ENCODE results near the gene VHLL. TPM values are rescaled to one million over a fixed set of nuclear protein-coding genes. Genes with fewer than 3 reads are reported as not detected.

VHLL gene
- total and polyA plus RNA-seq, 2 experiments from 2014 or later: not detected

DNA sequence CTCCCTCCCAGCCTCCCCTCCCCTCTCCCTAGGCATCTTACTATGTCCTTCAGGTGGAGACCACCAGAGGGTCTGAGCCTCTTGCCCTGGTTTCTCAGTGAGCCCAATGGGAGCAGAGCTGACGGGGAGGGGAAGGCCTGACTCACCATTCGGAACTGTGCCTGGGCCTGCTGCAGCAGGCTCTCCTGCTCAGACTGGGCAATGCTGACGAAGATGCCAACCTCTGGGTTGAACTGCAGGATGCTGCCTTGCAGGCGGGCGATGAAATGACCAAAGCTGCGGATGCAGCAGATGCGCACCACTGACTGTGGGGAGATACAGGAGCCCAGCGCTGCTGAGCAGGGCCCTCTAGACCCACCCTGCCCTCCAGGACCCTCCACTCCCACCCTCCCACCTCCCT, 40.2 kb downstream of the VHLL start:
- Histone ChIP-seq H4K20me1 (ENCODE audit: insufficient read depth, poor library complexity, severe bottlenecking) (no peaks in the 10 kb centered on the region), H3K27me3 (no peaks in the 10 kb centered on the region), H3K79me2 (no peaks in the 10 kb centered on the region), H3K9me2 (replicated peaks; ENCODE audit: insufficient read depth) (no peaks in the 10 kb centered on the region), H3K9me3 (ENCODE audit: low read depth) (no peaks in the 10 kb centered on the region), H3K4me1 (ENCODE audit: insufficient read depth) (no peaks in the 10 kb centered on the region), H3K4me2 (no peak overlapping the region), H3K4me3 (no peak overlapping the region), H3K27ac (no peak overlapping the region), H2AFZ (no peak overlapping the region), H3K36me3 (replicated peaks; ENCODE audit: insufficient read depth, low read depth) (peaks cover 3% of the 10 kb centered on the region)
- TF ChIP-seq, protein P1, sequence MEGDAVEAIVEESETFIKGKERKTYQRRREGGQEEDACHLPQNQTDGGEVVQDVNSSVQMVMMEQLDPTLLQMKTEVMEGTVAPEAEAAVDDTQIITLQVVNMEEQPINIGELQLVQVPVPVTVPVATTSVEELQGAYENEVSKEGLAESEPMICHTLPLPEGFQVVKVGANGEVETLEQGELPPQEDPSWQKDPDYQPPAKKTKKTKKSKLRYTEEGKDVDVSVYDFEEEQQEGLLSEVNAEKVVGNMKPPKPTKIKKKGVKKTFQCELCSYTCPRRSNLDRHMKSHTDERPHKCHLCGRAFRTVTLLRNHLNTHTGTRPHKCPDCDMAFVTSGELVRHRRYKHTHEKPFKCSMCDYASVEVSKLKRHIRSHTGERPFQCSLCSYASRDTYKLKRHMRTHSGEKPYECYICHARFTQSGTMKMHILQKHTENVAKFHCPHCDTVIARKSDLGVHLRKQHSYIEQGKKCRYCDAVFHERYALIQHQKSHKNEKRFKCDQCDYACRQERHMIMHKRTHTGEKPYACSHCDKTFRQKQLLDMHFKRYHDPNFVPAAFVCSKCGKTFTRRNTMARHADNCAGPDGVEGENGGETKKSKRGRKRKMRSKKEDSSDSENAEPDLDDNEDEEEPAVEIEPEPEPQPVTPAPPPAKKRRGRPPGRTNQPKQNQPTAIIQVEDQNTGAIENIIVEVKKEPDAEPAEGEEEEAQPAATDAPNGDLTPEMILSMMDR (IDR thresholded peaks at IDR 0.05; ENCODE audit: poor library complexity): no peak
- TF ChIP-seq EZH2 (IDR thresholded peaks at IDR 0.05; ENCODE audit: borderline replicate concordance) (no peak), EZH2phosphoT487 (IDR thresholded peaks at IDR 0.05; ENCODE audit: low read depth, severe bottlenecking, unreplicated experiment) (no peak)
- WGBS (ENCODE audit: low lambda C conversion rate, missing lambda C conversion rate): 100% methylated on average over 8 of the region's 8 CpGs
- no peak for DNase-seq (ENCODE audit: low spot score)

DNA sequence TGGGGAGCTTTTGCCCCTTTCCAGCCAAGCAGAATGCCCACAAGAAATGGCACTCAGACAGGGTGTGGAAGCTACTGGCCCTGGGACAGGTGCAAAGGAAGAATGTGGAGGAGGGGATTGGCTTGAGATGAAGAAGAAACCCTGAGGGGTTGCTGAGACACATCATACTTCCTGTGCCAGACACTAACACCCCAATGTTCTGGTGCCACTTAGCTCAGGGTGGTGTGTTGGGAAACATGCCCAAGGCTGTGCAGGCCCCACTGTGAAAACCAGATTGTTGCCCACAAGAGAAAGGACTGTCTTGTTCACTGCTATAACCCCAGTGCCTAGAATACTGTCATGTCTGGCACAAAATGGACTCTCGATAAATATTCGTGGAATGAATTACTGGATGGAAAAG, 41.4 kb downstream of the VHLL start:
- H3K9me2 ChIP-seq (replicated peaks; ENCODE audit: insufficient read depth): no peaks in the 10 kb centered on the region
- H3K79me2 ChIP-seq: no peaks in the 10 kb centered on the region
- 94% methylated on average over 2 of the region's 2 CpGs for WGBS (ENCODE audit: low lambda C conversion rate, missing lambda C conversion rate)
- no peak overlapping the region for H2AFZ ChIP-seq
- no peak overlapping the region for H3K27ac ChIP-seq
- H3K27me3 ChIP-seq: no peaks in the 10 kb centered on the region
- H4K20me1 ChIP-seq (ENCODE audit: insufficient read depth, poor library complexity, severe bottlenecking): no peaks in the 10 kb centered on the region
- H3K36me3 ChIP-seq (replicated peaks; ENCODE audit: insufficient read depth, low read depth): peaks cover 3% of the 10 kb centered on the region
- H3K4me2 ChIP-seq: no peak overlapping the region
- H3K4me1 ChIP-seq (ENCODE audit: insufficient read depth): no peaks in the 10 kb centered on the region
- no peak overlapping the region for H3K4me3 ChIP-seq
- no peak for TF ChIP-seq EZH2phosphoT487 (IDR thresholded peaks at IDR 0.05; ENCODE audit: low read depth, severe bottlenecking, unreplicated experiment)
- TF ChIP-seq, protein P1 (IDR thresholded peaks at IDR 0.05; ENCODE audit: poor library complexity): no peak
- TF ChIP-seq EZH2 (IDR thresholded peaks at IDR 0.05; ENCODE audit: borderline replicate concordance): no peak
- H3K9me3 ChIP-seq (ENCODE audit: low read depth): no peaks in the 10 kb centered on the region
- no peak for DNase-seq (ENCODE audit: low spot score)

DNA sequence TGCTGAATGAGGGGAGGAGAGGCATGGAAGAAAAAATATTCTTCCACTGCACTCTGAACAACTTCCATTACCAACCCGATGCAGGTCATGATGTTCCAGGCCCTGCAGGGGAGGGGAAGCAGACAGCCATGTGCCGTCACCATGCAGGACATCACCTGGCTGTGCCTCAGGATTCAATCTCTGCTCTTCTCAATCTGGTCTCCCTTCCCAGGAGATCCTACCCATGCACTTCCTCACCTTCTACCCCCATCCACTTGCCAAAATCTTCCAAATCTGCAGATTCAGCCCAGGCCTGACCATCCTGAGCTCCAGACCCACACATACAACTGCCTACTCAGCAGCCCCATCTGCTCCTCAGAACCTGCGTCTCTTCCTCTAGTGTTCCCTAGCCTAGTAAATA, 45.5 kb downstream of the VHLL start:
- Histone ChIP-seq H3K4me3 (no peak overlapping the region), H3K4me1 (ENCODE audit: insufficient read depth) (no peaks in the 10 kb centered on the region), H3K79me2 (no peaks in the 10 kb centered on the region), H3K9me3 (ENCODE audit: low read depth) (no peaks in the 10 kb centered on the region), H3K9me2 (replicated peaks; ENCODE audit: insufficient read depth) (no peaks in the 10 kb centered on the region), H3K4me2 (no peak overlapping the region), H2AFZ (no peak overlapping the region), H3K36me3 (replicated peaks; ENCODE audit: insufficient read depth, low read depth) (peaks cover 3% of the 10 kb centered on the region), H4K20me1 (ENCODE audit: insufficient read depth, poor library complexity, severe bottlenecking) (no peaks in the 10 kb centered on the region), H3K27ac (no peak overlapping the region), H3K27me3 (no peaks in the 10 kb centered on the region)
- DNase-seq (ENCODE audit: low spot score): no peak
- 98% methylated on average over 3 of the region's 3 CpGs for WGBS (ENCODE audit: low lambda C conversion rate, missing lambda C conversion rate)
- TF ChIP-seq EZH2phosphoT487 (IDR thresholded peaks at IDR 0.05; ENCODE audit: low read depth, severe bottlenecking, unreplicated experiment): no peak
- TF ChIP-seq, protein P1 (IDR thresholded peaks at IDR 0.05; ENCODE audit: poor library complexity): no peak
- no peak for TF ChIP-seq EZH2 (IDR thresholded peaks at IDR 0.05; ENCODE audit: borderline replicate concordance)

DNA sequence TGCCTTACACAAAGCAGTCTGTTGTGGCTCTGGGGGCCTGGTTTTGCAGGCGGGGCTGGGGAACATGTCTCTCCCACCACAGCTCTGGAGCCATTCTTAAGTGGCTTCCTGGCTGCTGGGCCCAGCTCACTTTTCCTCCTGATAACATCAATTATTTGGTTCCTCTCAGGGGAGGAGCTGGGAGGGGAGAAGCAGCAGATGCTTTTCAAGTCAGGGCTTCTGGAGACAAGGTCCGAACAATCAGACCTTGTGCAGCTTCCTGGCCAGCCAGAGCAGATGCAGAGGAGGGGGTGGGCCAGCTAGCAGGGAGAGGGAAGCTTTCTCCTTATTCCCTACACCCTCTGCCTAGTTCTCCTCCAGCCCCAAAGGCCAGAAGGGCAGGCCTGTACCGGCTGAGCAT, 47.6 kb downstream of the VHLL start:
- Histone ChIP-seq H3K9me2 (replicated peaks; ENCODE audit: insufficient read depth) (no peaks in the 10 kb centered on the region), H3K4me2 (no peak overlapping the region), H3K79me2 (no peaks in the 10 kb centered on the region), H3K36me3 (replicated peaks; ENCODE audit: insufficient read depth, low read depth) (no peaks in the 10 kb centered on the region), H2AFZ (no peak overlapping the region), H4K20me1 (ENCODE audit: insufficient read depth, poor library complexity, severe bottlenecking) (no peaks in the 10 kb centered on the region), H3K27me3 (no peaks in the 10 kb centered on the region), H3K9me3 (ENCODE audit: low read depth) (no peaks in the 10 kb centered on the region), H3K27ac (no peak overlapping the region), H3K4me1 (ENCODE audit: insufficient read depth) (no peaks in the 10 kb centered on the region), H3K4me3 (no peak overlapping the region)
- no peak for TF ChIP-seq EZH2phosphoT487 (IDR thresholded peaks at IDR 0.05; ENCODE audit: low read depth, severe bottlenecking, unreplicated experiment)
- no peak for TF ChIP-seq EZH2 (IDR thresholded peaks at IDR 0.05; ENCODE audit: borderline replicate concordance)
- TF ChIP-seq, protein P1 (IDR thresholded peaks at IDR 0.05; ENCODE audit: poor library complexity): no peak
- WGBS (ENCODE audit: low lambda C conversion rate, missing lambda C conversion rate): 50% methylated on average over 3 of the region's 3 CpGs
- no peak for DNase-seq (ENCODE audit: low spot score)
